RWPE2 (cell line): ENCODE results near the gene C2CD3.
A peak's percentile ranks its signal among the peaks of the same experiment; 100 is the strongest.

Experiments
- ATAC-seq: fragments of 200-7000 bp; cut with Tn5 transposase; 3 replicates; pipeline ENCODE4 v1.9.1; 2021; ENCODE audit warnings: low read depth
- DNase-seq: peaks from one replicate; pipeline ENCODE4 v3.0.0-alpha.2; 2020; ENCODE audit warnings: low spot score
- H3K27ac ChIP-seq: fragments of 450-650 bp; 2 replicates; pipeline ENCODE4 v1.5.1; 2017; ENCODE audit warnings: mild to moderate bottlenecking; ENCODE audit not compliant: poor library complexity, severe bottlenecking
- H3K27me3 ChIP-seq: fragments of 250-450 bp; sonication (Bioruptor Pico); 2 replicates; pipeline ENCODE4 v1.5.1; 2021; ENCODE audit warnings: mild to moderate bottlenecking, moderate library complexity; ENCODE audit not compliant: insufficient read depth, poor library complexity, severe bottlenecking
- H3K36me3 ChIP-seq: fragments of 250-450 bp; sonication (Bioruptor Pico); 2 replicates; pipeline ENCODE4 v1.5.1; 2020; ENCODE audit warnings: low read depth, mild to moderate bottlenecking, moderate library complexity
- H3K4me1 ChIP-seq: fragments of 250-450 bp; sonication (Bioruptor Pico); 2 replicates; pipeline ENCODE4 v1.5.1; 2021; ENCODE audit warnings: mild to moderate bottlenecking, moderate library complexity; ENCODE audit not compliant: insufficient read depth, poor library complexity, severe bottlenecking
- H3K4me3 ChIP-seq: fragments of 250-450 bp; sonication (Bioruptor Pico); 2 replicates; pipeline ENCODE4 v1.5.1; 2021; ENCODE audit warnings: mild to moderate bottlenecking, moderate library complexity; ENCODE audit not compliant: severe bottlenecking
- H3K9me3 ChIP-seq: fragments of 250-450 bp; sonication (Bioruptor Pico); 2 replicates; pipeline ENCODE4 v1.5.1; 2021; ENCODE audit warnings: mild to moderate bottlenecking, moderate library complexity; ENCODE audit not compliant: severe bottlenecking
- TF ChIP-seq, protein P1 (sequence below): fragments of 450-650 bp; IDR thresholded peaks from one replicate; pipeline ENCODE4 v1.5.1; 2017; ENCODE audit warnings: mild to moderate bottlenecking, moderate library complexity; ENCODE audit not compliant: poor library complexity, severe bottlenecking

The C2CD3 gene

GRCh38 chr11:74057249-74058151 lies 113.3 kb downstream of the C2CD3 start:
- Histone ChIP-seq H3K4me3 (no peak overlapping the region), H3K9me3 (no peaks in the 10 kb centered on the region), H3K36me3 (peaks cover 18% of the 10 kb centered on the region), H3K27me3 (no peaks in the 10 kb centered on the region), H3K4me1 (peaks cover 6% of the 10 kb centered on the region), H3K27ac (no peak overlapping the region)
- ATAC-seq: no peak
- TF ChIP-seq, protein P1, sequence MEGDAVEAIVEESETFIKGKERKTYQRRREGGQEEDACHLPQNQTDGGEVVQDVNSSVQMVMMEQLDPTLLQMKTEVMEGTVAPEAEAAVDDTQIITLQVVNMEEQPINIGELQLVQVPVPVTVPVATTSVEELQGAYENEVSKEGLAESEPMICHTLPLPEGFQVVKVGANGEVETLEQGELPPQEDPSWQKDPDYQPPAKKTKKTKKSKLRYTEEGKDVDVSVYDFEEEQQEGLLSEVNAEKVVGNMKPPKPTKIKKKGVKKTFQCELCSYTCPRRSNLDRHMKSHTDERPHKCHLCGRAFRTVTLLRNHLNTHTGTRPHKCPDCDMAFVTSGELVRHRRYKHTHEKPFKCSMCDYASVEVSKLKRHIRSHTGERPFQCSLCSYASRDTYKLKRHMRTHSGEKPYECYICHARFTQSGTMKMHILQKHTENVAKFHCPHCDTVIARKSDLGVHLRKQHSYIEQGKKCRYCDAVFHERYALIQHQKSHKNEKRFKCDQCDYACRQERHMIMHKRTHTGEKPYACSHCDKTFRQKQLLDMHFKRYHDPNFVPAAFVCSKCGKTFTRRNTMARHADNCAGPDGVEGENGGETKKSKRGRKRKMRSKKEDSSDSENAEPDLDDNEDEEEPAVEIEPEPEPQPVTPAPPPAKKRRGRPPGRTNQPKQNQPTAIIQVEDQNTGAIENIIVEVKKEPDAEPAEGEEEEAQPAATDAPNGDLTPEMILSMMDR: no peak
- no peak for DNase-seq

DNA sequence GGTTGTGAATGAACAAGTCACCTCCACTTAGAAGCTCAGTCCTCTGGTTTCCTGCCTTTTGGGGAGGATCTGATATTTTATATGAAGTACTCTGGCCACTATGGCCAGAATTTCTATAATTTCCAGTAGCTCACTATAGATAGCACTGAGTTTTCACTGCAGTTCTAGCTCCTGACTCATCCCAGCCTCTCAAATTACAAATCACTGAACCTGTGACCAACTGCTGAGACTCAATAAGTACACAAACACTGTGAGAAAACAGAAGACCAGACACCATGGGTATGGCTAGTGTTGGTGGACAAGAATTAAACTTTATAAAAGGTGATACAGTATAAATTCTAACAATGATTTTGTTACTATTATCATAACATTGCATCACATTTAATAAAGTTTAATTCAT lies 114.9 kb downstream of the C2CD3 start:
- Histone ChIP-seq H3K36me3 (peaks cover 18% of the 10 kb centered on the region), H3K4me1 (peaks cover 6% of the 10 kb centered on the region), H3K4me3 (no peak overlapping the region), H3K27ac (no peak overlapping the region), H3K9me3 (no peaks in the 10 kb centered on the region), H3K27me3 (no peaks in the 10 kb centered on the region)
- DNase-seq: no peak
- peak; percentile 85 for ATAC-seq
- TF ChIP-seq, protein P1: no peak

GRCh38 chr11:74050465-74050864 lies 120.3 kb downstream of the C2CD3 start:
- TF ChIP-seq, protein P1: no peak
- peaks cover 21% of the 10 kb centered on the region for H3K36me3 ChIP-seq
- ATAC-seq: no peak

GRCh38 chr11:74048993-74049392 lies 121.8 kb downstream of the C2CD3 start:
- DNase-seq (no peak), ATAC-seq (no peak)
- Histone ChIP-seq H3K4me3 (no peak overlapping the region), H3K36me3 (peaks cover 20% of the 10 kb centered on the region), H3K27me3 (no peaks in the 10 kb centered on the region), H3K4me1 (no peaks in the 10 kb centered on the region), H3K9me3 (no peaks in the 10 kb centered on the region), H3K27ac (no peak overlapping the region)
- TF ChIP-seq, protein P1: no peak

More at GRCh38 chr11:74050465-74050864, 120.3 kb downstream of the C2CD3 start:
- H3K4me1 ChIP-seq: no peaks in the 10 kb centered on the region
- no peaks in the 10 kb centered on the region for H3K9me3 ChIP-seq
- DNase-seq: no peak
- no peaks in the 10 kb centered on the region for H3K27me3 ChIP-seq
- no peak overlapping the region for H3K27ac ChIP-seq
- no peak overlapping the region for H3K4me3 ChIP-seq

GRCh38 chr11:74044538-74044937 lies 126.3 kb downstream of the C2CD3 start:
- H3K27ac ChIP-seq: no peak overlapping the region
- peaks cover 17% of the 10 kb centered on the region for H3K36me3 ChIP-seq
- H3K4me3 ChIP-seq: no peak overlapping the region
- no peaks in the 10 kb centered on the region for H3K9me3 ChIP-seq
- H3K27me3 ChIP-seq: no peaks in the 10 kb centered on the region
- TF ChIP-seq, protein P1: no peak
- no peak for DNase-seq
- no peak for ATAC-seq
- H3K4me1 ChIP-seq: no peaks in the 10 kb centered on the region
